Measurements from ENCODE around the gene FAM217B.

Gene FAM217B

GRCh38 chr20:59933296-59933848 is 6.8 kb upstream of the FAM217B start, which contains the start of gene SYCP2:
Gene SYCP2 (minus strand): TSS chr20:59933637. CDS start chr20:59922413, 11,224 bp downstream.
- H3K4me3 ChIP-seq (ENCODE audit: low read length): peak within 1 kb of the TSS; percentile 71
- TF ChIP-seq ZNF274 (IDR thresholded peaks at IDR 0.05; ENCODE audit: low read depth, low read length): no peak

- peak overlapping the region; percentile 71 for H3K4me3 ChIP-seq (ENCODE audit: low read length)
- TF ChIP-seq ZNF274 (IDR thresholded peaks at IDR 0.05; ENCODE audit: low read depth, low read length): no peak
These were observed 6.2 kb upstream of the FAM217B start for GRCh38 chr20:59933849-59934585.

- H3K4me3 ChIP-seq (ENCODE audit: low read length): no peak overlapping the region
- TF ChIP-seq ZNF274 (IDR thresholded peaks at IDR 0.05; ENCODE audit: low read depth, low read length): no peak
These were observed 4.6 kb upstream of the FAM217B start for GRCh38 chr20:59935457-59936185.

- H3K4me3 ChIP-seq (ENCODE audit: low read length): no peak overlapping the region
- no peak for TF ChIP-seq ZNF274 (IDR thresholded peaks at IDR 0.05; ENCODE audit: low read depth, low read length)
These were observed 3.8 kb upstream of the FAM217B start for GRCh38 chr20:59936409-59936808.

- no peak overlapping the region for H3K4me3 ChIP-seq (ENCODE audit: low read length)
- no peak for TF ChIP-seq ZNF274 (IDR thresholded peaks at IDR 0.05; ENCODE audit: low read depth, low read length)
These were observed 3.0 kb upstream of the FAM217B start for GRCh38 chr20:59937150-59937549.

- TF ChIP-seq ZNF274 (IDR thresholded peaks at IDR 0.05; ENCODE audit: low read depth, low read length): no peak
- peak overlapping the region; percentile 20; the same call in 1 of the 2 replicates for H3K4me3 ChIP-seq (ENCODE audit: low read length)
These were observed 2.0 kb upstream of the FAM217B start for GRCh38 chr20:59938221-59938620.

- H3K4me3 ChIP-seq (ENCODE audit: low read length): peak overlapping the region; percentile 73; the same call in 1 of the 2 replicates
- TF ChIP-seq ZNF274 (IDR thresholded peaks at IDR 0.05; ENCODE audit: low read depth, low read length): no peak
These were observed 1.5 kb upstream of the FAM217B start for GRCh38 chr20:59938696-59939051.

GRCh38 chr20:59939052-59939878 is 924 bp upstream of the FAM217B start:
- TF ChIP-seq ZNF274 (IDR thresholded peaks at IDR 0.05; ENCODE audit: low read depth, low read length): no peak
- H3K4me3 ChIP-seq (ENCODE audit: low read length): peak overlapping the region; percentile 73

- no peak for TF ChIP-seq ZNF274 (IDR thresholded peaks at IDR 0.05; ENCODE audit: low read depth, low read length)
- H3K4me3 ChIP-seq (ENCODE audit: low read length): peak overlapping the region; percentile 73
These were observed 385 bp upstream of the FAM217B start for GRCh38 chr20:59939879-59940128.

GRCh38 chr20:59940956-59941294 is 736 bp downstream of the FAM217B start:
- H3K4me3 ChIP-seq (ENCODE audit: low read length): peak overlapping the region; percentile 73
- TF ChIP-seq ZNF274 (IDR thresholded peaks at IDR 0.05; ENCODE audit: low read depth, low read length): no peak

- TF ChIP-seq ZNF274 (IDR thresholded peaks at IDR 0.05; ENCODE audit: low read depth, low read length): no peak
- H3K4me3 ChIP-seq (ENCODE audit: low read length): no peak overlapping the region
These were observed 2.1 kb downstream of the FAM217B start for GRCh38 chr20:59942245-59942644.

GRCh38 chr20:59944726-59945125 is 4.5 kb downstream of the FAM217B start:
- H3K4me3 ChIP-seq (ENCODE audit: low read length): no peak overlapping the region
- TF ChIP-seq ZNF274 (IDR thresholded peaks at IDR 0.05; ENCODE audit: low read depth, low read length): no peak

GRCh38 chr20:59945175-59945574 is 5.0 kb downstream of the FAM217B start:
- no peak for TF ChIP-seq ZNF274 (IDR thresholded peaks at IDR 0.05; ENCODE audit: low read depth, low read length)
- no peak overlapping the region for H3K4me3 ChIP-seq (ENCODE audit: low read length)

GRCh38 chr20:59945731-59946130 is 5.5 kb downstream of the FAM217B start:
- no peak overlapping the region for H3K4me3 ChIP-seq (ENCODE audit: low read length)
- no peak for TF ChIP-seq ZNF274 (IDR thresholded peaks at IDR 0.05; ENCODE audit: low read depth, low read length)

Measured in GM08714 (cell line).